ENCODE measurements around the gene PPIF. TPM values are rescaled to one million over a fixed set of nuclear protein-coding genes. Genes with fewer than 3 reads are reported as not detected.

The PPIF gene
- total and polyA plus RNA-seq, 2 experiments from 2014 or later = 24.6 to 45.5 TPM

DNA sequence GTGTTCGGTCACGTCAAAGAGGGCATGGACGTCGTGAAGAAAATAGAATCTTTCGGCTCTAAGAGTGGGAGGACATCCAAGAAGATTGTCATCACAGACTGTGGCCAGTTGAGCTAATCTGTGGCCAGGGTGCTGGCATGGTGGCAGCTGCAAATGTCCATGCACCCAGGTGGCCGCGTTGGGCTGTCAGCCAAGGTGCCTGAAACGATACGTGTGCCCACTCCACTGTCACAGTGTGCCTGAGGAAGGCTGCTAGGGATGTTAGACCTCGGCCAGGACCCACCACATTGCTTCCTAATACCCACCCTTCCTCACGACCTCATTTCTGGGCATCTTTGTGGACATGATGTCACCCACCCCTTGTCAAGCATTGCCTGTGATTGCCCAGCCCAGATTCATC lies 6.5 kb downstream of the PPIF start:
- no peak for TF ChIP-seq EZH2phosphoT487 (IDR thresholded peaks at IDR 0.05; ENCODE audit: insufficient read depth, low read depth)
- TF ChIP-seq EZH2 (IDR thresholded peaks at IDR 0.05; ENCODE audit: insufficient read depth, poor library complexity, severe bottlenecking) = no peak
- Histone ChIP-seq H4K20me1 (ENCODE audit: insufficient read depth) (no peaks in the 10 kb centered on the region), H3K4me1 (ENCODE audit: insufficient read depth) (peaks cover 7% of the 10 kb centered on the region), H3K27ac (no peak overlapping the region), H3K79me2 (ENCODE audit: insufficient read depth) (peaks cover 39% of the 10 kb centered on the region), H2AFZ (no peak overlapping the region), H3K4me2 (ENCODE audit: unreplicated experiment) (no peak overlapping the region), H3K9ac (no peak overlapping the region), H3F3A (ENCODE audit: insufficient read depth) (peaks cover 34% of the 10 kb centered on the region), H3K27me3 (replicated peaks; ENCODE audit: insufficient read depth) (no peaks in the 10 kb centered on the region), H3K4me3 (no peak overlapping the region), H3K36me3 (ENCODE audit: low read depth) (peaks cover 58% of the 10 kb centered on the region), H3K9me2 (ENCODE audit: insufficient read depth) (no peaks in the 10 kb centered on the region), H3K9me3 (ENCODE audit: low read depth) (no peaks in the 10 kb centered on the region)
- 92 to 95% methylated on average over 11 of the region's 11 CpGs for WGBS, 2 experiments (ENCODE audit: low coverage in 1 of 2, low lambda C conversion rate in 2 of 2, missing lambda C conversion rate in 2 of 2)
- in situ Hi-C loops (cut with MboI) = no loop called here
- no peak for DNase-seq

GRCh38 chr10:79354141-79354540 lies 6.9 kb downstream of the PPIF start:
- DNase-seq = no peak
- Histone ChIP-seq H3F3A (ENCODE audit: insufficient read depth) (peaks cover 37% of the 10 kb centered on the region), H3K9me2 (ENCODE audit: insufficient read depth) (no peaks in the 10 kb centered on the region), H3K9ac (no peak overlapping the region), H3K4me3 (no peak overlapping the region), H3K4me1 (ENCODE audit: insufficient read depth) (peaks cover 3% of the 10 kb centered on the region), H3K79me2 (ENCODE audit: insufficient read depth) (peaks cover 35% of the 10 kb centered on the region), H3K36me3 (ENCODE audit: low read depth) (peaks cover 54% of the 10 kb centered on the region), H3K9me3 (ENCODE audit: low read depth) (no peaks in the 10 kb centered on the region), H4K20me1 (ENCODE audit: insufficient read depth) (no peaks in the 10 kb centered on the region), H3K4me2 (ENCODE audit: unreplicated experiment) (no peak overlapping the region), H3K27me3 (replicated peaks; ENCODE audit: insufficient read depth) (no peaks in the 10 kb centered on the region), H3K27ac (no peak overlapping the region), H2AFZ (no peak overlapping the region)
- in situ Hi-C loops (cut with MboI) = no loop called here
- no peak for TF ChIP-seq EZH2 (IDR thresholded peaks at IDR 0.05; ENCODE audit: insufficient read depth, poor library complexity, severe bottlenecking)
- no peak for TF ChIP-seq EZH2phosphoT487 (IDR thresholded peaks at IDR 0.05; ENCODE audit: insufficient read depth, low read depth)
- WGBS, 2 experiments (ENCODE audit: low coverage in 1 of 2, low lambda C conversion rate in 2 of 2, missing lambda C conversion rate in 2 of 2) = 44 to 47% methylated on average over 3 of the region's 3 CpGs

DNA sequence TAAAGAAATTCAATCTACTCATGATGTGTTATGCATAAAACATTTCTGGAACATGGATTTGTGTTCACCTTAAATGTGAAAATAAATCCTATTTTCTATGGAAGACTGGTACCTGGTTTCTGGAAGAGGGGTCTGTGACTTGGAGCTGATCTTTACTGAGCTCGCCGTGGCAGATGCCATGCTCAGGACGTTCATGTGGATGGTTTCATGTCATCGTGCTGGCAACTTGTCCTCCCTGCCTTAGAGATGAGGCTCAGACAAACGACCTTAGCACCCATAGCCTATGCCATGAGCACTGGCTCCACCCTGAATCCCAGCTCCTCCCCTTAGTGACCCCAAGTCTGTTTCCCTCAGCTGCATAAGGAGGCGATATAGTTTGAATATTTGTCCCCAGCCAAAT lies 7.3 kb downstream of the PPIF start:
- Histone ChIP-seq H3K9me2 (ENCODE audit: insufficient read depth) (no peaks in the 10 kb centered on the region), H3K9me3 (ENCODE audit: low read depth) (no peaks in the 10 kb centered on the region), H3K27ac (no peak overlapping the region), H4K20me1 (ENCODE audit: insufficient read depth) (no peaks in the 10 kb centered on the region), H3K27me3 (replicated peaks; ENCODE audit: insufficient read depth) (no peaks in the 10 kb centered on the region), H3F3A (ENCODE audit: insufficient read depth) (peaks cover 37% of the 10 kb centered on the region), H3K4me2 (ENCODE audit: unreplicated experiment) (no peak overlapping the region), H3K9ac (no peak overlapping the region), H3K79me2 (ENCODE audit: insufficient read depth) (peaks cover 31% of the 10 kb centered on the region), H3K36me3 (ENCODE audit: low read depth) (peaks cover 49% of the 10 kb centered on the region), H3K4me1 (ENCODE audit: insufficient read depth) (no peaks in the 10 kb centered on the region; the same call in 1 of the 2 replicates), H3K4me3 (no peak overlapping the region), H2AFZ (no peak overlapping the region)
- no peak for TF ChIP-seq EZH2phosphoT487 (IDR thresholded peaks at IDR 0.05; ENCODE audit: insufficient read depth, low read depth)
- TF ChIP-seq EZH2 (IDR thresholded peaks at IDR 0.05; ENCODE audit: insufficient read depth, poor library complexity, severe bottlenecking) = no peak
- no peak for DNase-seq
- in situ Hi-C loops (cut with MboI) = no loop called here
- WGBS, 2 experiments (ENCODE audit: low coverage in 1 of 2, low lambda C conversion rate in 2 of 2, missing lambda C conversion rate in 2 of 2) = 97 to 98% methylated on average over 6 of the region's 6 CpGs

DNA sequence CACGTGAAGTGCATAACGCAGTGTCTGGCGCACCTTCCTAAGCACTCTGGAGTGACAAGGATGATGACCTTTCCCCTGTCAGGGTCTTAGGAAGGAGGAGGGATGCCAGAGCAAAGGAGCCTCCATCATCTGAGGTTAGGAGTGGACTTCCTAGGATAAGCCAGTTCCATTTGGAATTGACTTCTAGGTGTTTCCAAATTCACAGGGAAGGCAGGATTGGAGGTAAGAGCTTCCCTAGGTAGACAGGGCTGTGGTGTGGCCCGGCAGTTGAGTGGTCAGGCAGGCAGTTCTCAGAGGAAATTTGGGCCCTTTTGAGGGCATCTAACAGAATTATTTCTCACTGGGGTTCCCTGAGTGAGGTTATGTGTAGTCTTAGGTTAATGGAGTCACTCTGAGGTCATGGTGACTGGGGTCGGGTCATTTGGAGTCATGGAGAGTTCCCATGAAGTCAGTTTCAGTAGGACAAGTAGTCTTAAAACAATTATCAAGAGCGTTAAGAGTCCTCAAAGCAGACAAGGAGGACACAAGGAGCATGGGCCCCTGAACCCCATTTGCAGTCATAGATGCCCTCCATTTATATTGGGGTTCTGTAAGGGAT lies 8.2 kb downstream of the PPIF start:
- Histone ChIP-seq H3K27ac (no peak overlapping the region), H3K4me3 (no peak overlapping the region), H3K9me2 (ENCODE audit: insufficient read depth) (no peaks in the 10 kb centered on the region), H3K79me2 (ENCODE audit: insufficient read depth) (peaks cover 22% of the 10 kb centered on the region), H4K20me1 (ENCODE audit: insufficient read depth) (no peaks in the 10 kb centered on the region), H3K4me2 (ENCODE audit: unreplicated experiment) (no peak overlapping the region), H3F3A (ENCODE audit: insufficient read depth) (peaks cover 37% of the 10 kb centered on the region), H3K27me3 (replicated peaks; ENCODE audit: insufficient read depth) (no peaks in the 10 kb centered on the region), H3K9ac (no peak overlapping the region), H2AFZ (no peak overlapping the region), H3K9me3 (ENCODE audit: low read depth) (no peaks in the 10 kb centered on the region), H3K4me1 (ENCODE audit: insufficient read depth) (no peaks in the 10 kb centered on the region), H3K36me3 (ENCODE audit: low read depth) (peaks cover 43% of the 10 kb centered on the region)
- DNase-seq = no peak
- WGBS, 2 experiments (ENCODE audit: low coverage in 1 of 2, low lambda C conversion rate in 2 of 2, missing lambda C conversion rate in 2 of 2) = 90 to 92% methylated on average over 6 of the region's 6 CpGs
- in situ Hi-C loops (cut with MboI) = no loop called here
- TF ChIP-seq EZH2 (IDR thresholded peaks at IDR 0.05; ENCODE audit: insufficient read depth, poor library complexity, severe bottlenecking) (no peak), EZH2phosphoT487 (IDR thresholded peaks at IDR 0.05; ENCODE audit: insufficient read depth, low read depth) (no peak)

Data from GM23248 (cell line).